Ovary (tissue), 3 donors: ENCODE data around the gene SEZ6.

Experiments used
- CTCF ChIP-seq, 3 donors: fragments of 450-650 bp in 2 of 3; fragments of 200-600 bp in 1 of 3; IDR thresholded peaks; one replicate each; pipeline versions ENCODE4 v1.5.1 to v1.8.0; 2016 to 2022; ENCODE audit warnings: antibody characterized with exemption in 3 of 3, mild to moderate bottlenecking in 1 of 3
- POLR2A ChIP-seq: fragments of 450-650 bp; IDR thresholded peaks from one replicate; pipeline ENCODE4 v1.6.1; 2017; ENCODE audit warnings: antibody characterized with exemption, mild to moderate bottlenecking, moderate library complexity
- donor health status: DM: no; HTN: no; CAD: no.

- TF ChIP-seq CTCF (IDR thresholded peaks at IDR 0.05) (no peak), POLR2A (no peak)
These were observed 49.0 kb upstream of the SEZ6 start for GRCh38 chr17:29054835-29055234.
